NOMO-1 (cell line): ENCODE measurements around the gene CRHR2.
"Not testable (repeated sequence)": the region's sequence is repeated elsewhere in the genome, so short reads cannot be mapped to it uniquely, and the experiment has no call there.

Source experiments
- DNase-seq, 2 experiments: peaks; one replicate each; lab custom pipeline; 2025; ENCODE audit not compliant: unreplicated experiment in 2 of 2; lab: John Stamatoyannopoulos, UW

Gene CRHR2

GRCh38 chr7:30656006-30656957 is 26.0 kb downstream of the CRHR2 start:
- DNase-seq: no peak

- no peak for DNase-seq
Observed at GRCh38 chr7:30655096-30655970, 26.9 kb downstream of the CRHR2 start.

GRCh38 chr7:30654296-30655090 is 27.8 kb downstream of the CRHR2 start:
- DNase-seq: no peak

GRCh38 chr7:30652698-30653641 is 29.3 kb downstream of the CRHR2 start:
- DNase-seq: no peak

- no peak for DNase-seq
Observed at GRCh38 chr7:30652132-30652531, 30.1 kb downstream of the CRHR2 start.

GRCh38 chr7:30650421-30650808 is 31.8 kb downstream of the CRHR2 start:
- DNase-seq: no peak

GRCh38 chr7:30649717-30650420 is 32.4 kb downstream of the CRHR2 start:
- DNase-seq: no peak

- DNase-seq: no peak
Observed at GRCh38 chr7:30648744-30649540, 33.3 kb downstream of the CRHR2 start.

- no peak for DNase-seq
Observed at GRCh38 chr7:30647589-30648364, 34.5 kb downstream of the CRHR2 start.

GRCh38 chr7:30646154-30646553 is 36.1 kb downstream of the CRHR2 start:
- DNase-seq: no peak

- no peak for DNase-seq
Observed at GRCh38 chr7:30645661-30646060, 36.6 kb downstream of the CRHR2 start.

- no peak for DNase-seq
Observed at GRCh38 chr7:30644286-30644955, 37.8 kb downstream of the CRHR2 start.

GRCh38 chr7:30642789-30643188 is 39.5 kb downstream of the CRHR2 start:
- DNase-seq: no peak

- DNase-seq: not testable (repeated sequence)
Observed at GRCh38 chr7:30642322-30642721, 39.9 kb downstream of the CRHR2 start.

GRCh38 chr7:30635798-30636197 is 46.5 kb downstream of the CRHR2 start:
- no peak for DNase-seq

- DNase-seq: no peak
Observed at GRCh38 chr7:30634634-30635201, 47.5 kb downstream of the CRHR2 start.

GRCh38 chr7:30634193-30634626 is 48.0 kb downstream of the CRHR2 start:
- peak in 1 of 2 experiments; percentile 10 for DNase-seq
